GM18519 (cell line): ENCODE measurements around the gene PTGR3.

Source experiments
- ATAC-seq: cut with Tn5 transposase; IDR thresholded peaks from one replicate; pipeline ENCODE4 v1.9.1; 2021; ENCODE audit warnings: mild to moderate bottlenecking, moderate library complexity; ENCODE audit not compliant: unreplicated experiment, low FRiP score

PTGR3 gene

GRCh38 chr18:75172299-75173124, 36.4 kb downstream of the PTGR3 start:
- no peak for ATAC-seq

- ATAC-seq = no peak
Observed at GRCh38 chr18:75170916-75171315, 38.0 kb downstream of the PTGR3 start.

GRCh38 chr18:75170022-75170789, 38.7 kb downstream of the PTGR3 start:
- no peak for ATAC-seq

- ATAC-seq = no peak
Observed at GRCh38 chr18:75169411-75169810, 39.5 kb downstream of the PTGR3 start.

- no peak for ATAC-seq
Observed at GRCh38 chr18:75168619-75169018, 40.3 kb downstream of the PTGR3 start.

- no peak for ATAC-seq
Observed at GRCh38 chr18:75167759-75168618, 41.0 kb downstream of the PTGR3 start.

GRCh38 chr18:75167137-75167536, 41.8 kb downstream of the PTGR3 start:
- ATAC-seq = no peak

GRCh38 chr18:75165926-75166325, 43.0 kb downstream of the PTGR3 start:
- no peak for ATAC-seq

- no peak for ATAC-seq
Observed at GRCh38 chr18:75164479-75164878, 44.5 kb downstream of the PTGR3 start.

- no peak for ATAC-seq
Observed at GRCh38 chr18:75163736-75164135, 45.2 kb downstream of the PTGR3 start.

- ATAC-seq = no peak
Observed at GRCh38 chr18:75162978-75163377, 46.0 kb downstream of the PTGR3 start.

GRCh38 chr18:75162467-75162866, 46.5 kb downstream of the PTGR3 start:
- no peak for ATAC-seq

- ATAC-seq = no peak
Observed at GRCh38 chr18:75161256-75162028, 47.5 kb downstream of the PTGR3 start.

- no peak for ATAC-seq
Observed at GRCh38 chr18:75160364-75160763, 48.6 kb downstream of the PTGR3 start.

- no peak for ATAC-seq
Observed at GRCh38 chr18:75159646-75160356, 49.1 kb downstream of the PTGR3 start.

- no peak for ATAC-seq
Observed at GRCh38 chr18:75159238-75159518, 49.8 kb downstream of the PTGR3 start.
